ENCODE measurements around the gene C1RL.

Gene C1RL

GRCh38 chr12:7093486-7093885 lies 15.5 kb downstream of the C1RL start:
- TF ChIP-seq, protein P1, sequence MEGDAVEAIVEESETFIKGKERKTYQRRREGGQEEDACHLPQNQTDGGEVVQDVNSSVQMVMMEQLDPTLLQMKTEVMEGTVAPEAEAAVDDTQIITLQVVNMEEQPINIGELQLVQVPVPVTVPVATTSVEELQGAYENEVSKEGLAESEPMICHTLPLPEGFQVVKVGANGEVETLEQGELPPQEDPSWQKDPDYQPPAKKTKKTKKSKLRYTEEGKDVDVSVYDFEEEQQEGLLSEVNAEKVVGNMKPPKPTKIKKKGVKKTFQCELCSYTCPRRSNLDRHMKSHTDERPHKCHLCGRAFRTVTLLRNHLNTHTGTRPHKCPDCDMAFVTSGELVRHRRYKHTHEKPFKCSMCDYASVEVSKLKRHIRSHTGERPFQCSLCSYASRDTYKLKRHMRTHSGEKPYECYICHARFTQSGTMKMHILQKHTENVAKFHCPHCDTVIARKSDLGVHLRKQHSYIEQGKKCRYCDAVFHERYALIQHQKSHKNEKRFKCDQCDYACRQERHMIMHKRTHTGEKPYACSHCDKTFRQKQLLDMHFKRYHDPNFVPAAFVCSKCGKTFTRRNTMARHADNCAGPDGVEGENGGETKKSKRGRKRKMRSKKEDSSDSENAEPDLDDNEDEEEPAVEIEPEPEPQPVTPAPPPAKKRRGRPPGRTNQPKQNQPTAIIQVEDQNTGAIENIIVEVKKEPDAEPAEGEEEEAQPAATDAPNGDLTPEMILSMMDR (IDR thresholded peaks at IDR 0.05; ENCODE audit: insufficient read depth, low read length), result no peak
- TF ChIP-seq, protein P2, sequence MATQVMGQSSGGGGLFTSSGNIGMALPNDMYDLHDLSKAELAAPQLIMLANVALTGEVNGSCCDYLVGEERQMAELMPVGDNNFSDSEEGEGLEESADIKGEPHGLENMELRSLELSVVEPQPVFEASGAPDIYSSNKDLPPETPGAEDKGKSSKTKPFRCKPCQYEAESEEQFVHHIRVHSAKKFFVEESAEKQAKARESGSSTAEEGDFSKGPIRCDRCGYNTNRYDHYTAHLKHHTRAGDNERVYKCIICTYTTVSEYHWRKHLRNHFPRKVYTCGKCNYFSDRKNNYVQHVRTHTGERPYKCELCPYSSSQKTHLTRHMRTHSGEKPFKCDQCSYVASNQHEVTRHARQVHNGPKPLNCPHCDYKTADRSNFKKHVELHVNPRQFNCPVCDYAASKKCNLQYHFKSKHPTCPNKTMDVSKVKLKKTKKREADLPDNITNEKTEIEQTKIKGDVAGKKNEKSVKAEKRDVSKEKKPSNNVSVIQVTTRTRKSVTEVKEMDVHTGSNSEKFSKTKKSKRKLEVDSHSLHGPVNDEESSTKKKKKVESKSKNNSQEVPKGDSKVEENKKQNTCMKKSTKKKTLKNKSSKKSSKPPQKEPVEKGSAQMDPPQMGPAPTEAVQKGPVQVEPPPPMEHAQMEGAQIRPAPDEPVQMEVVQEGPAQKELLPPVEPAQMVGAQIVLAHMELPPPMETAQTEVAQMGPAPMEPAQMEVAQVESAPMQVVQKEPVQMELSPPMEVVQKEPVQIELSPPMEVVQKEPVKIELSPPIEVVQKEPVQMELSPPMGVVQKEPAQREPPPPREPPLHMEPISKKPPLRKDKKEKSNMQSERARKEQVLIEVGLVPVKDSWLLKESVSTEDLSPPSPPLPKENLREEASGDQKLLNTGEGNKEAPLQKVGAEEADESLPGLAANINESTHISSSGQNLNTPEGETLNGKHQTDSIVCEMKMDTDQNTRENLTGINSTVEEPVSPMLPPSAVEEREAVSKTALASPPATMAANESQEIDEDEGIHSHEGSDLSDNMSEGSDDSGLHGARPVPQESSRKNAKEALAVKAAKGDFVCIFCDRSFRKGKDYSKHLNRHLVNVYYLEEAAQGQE (IDR thresholded peaks at IDR 0.05; ENCODE audit: insufficient replicate concordance, low read depth), result no peak
- TF ChIP-seq POLR2AphosphoS5 (IDR thresholded peaks at IDR 0.05; ENCODE audit: low read depth) (no peak), SPI1 (IDR thresholded peaks at IDR 0.05; ENCODE audit: borderline replicate concordance, low read depth) (no peak), GABPA (IDR thresholded peaks at IDR 0.05; ENCODE audit: low read depth) (no peak)
- H3K27me3 ChIP-seq (ENCODE audit: insufficient read depth, poor library complexity, severe bottlenecking), result no peaks in the 10 kb centered on the region
- no peak overlapping the region for H3K27ac ChIP-seq (replicated peaks)
- no peak for DNase-seq (ENCODE audit: low read depth in 1 of 2, low spot score in 1 of 2)
- H3K4me3 ChIP-seq (replicated peaks; ENCODE audit: insufficient read depth, low read length), result no peak overlapping the region

DNA sequence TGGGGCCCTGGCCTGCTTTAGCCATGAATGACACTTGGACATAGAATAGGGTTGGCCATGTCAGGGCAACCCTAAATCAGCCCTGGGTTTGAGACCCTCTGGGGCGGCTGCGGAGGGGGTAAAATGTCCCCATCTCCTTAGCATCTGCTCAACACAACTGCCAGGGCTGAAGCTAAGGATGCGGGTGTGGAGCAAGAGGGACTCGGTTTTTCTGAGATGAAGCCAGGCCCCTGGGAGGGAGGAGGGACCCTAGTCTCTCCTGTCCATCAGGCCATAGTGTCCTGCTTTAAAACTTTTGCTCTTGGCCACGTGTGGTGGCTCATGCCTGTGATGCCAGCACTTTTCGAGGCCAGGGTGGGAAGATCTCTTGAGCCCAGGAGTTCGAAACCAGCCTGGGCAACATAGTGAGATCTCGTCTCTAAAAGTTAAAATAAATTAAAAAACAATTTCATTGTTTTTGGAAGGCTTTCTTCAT lies 16.0 kb downstream of the C1RL start:
- Histone ChIP-seq H3K4me3 (replicated peaks; ENCODE audit: insufficient read depth, low read length) (no peak overlapping the region), H3K27me3 (ENCODE audit: insufficient read depth, poor library complexity, severe bottlenecking) (no peaks in the 10 kb centered on the region), H3K27ac (replicated peaks) (no peak overlapping the region)
- no peak for DNase-seq (ENCODE audit: low read depth in 1 of 2, low spot score in 1 of 2)
- TF ChIP-seq POLR2AphosphoS5 (IDR thresholded peaks at IDR 0.05; ENCODE audit: low read depth) (no peak), GABPA (IDR thresholded peaks at IDR 0.05; ENCODE audit: low read depth) (no peak), SPI1 (IDR thresholded peaks at IDR 0.05; ENCODE audit: borderline replicate concordance, low read depth) (no peak)
- TF ChIP-seq, protein P2 (IDR thresholded peaks at IDR 0.05; ENCODE audit: insufficient replicate concordance, low read depth), result no peak
- TF ChIP-seq, protein P1 (IDR thresholded peaks at IDR 0.05; ENCODE audit: insufficient read depth, low read length), result no peak

DNA sequence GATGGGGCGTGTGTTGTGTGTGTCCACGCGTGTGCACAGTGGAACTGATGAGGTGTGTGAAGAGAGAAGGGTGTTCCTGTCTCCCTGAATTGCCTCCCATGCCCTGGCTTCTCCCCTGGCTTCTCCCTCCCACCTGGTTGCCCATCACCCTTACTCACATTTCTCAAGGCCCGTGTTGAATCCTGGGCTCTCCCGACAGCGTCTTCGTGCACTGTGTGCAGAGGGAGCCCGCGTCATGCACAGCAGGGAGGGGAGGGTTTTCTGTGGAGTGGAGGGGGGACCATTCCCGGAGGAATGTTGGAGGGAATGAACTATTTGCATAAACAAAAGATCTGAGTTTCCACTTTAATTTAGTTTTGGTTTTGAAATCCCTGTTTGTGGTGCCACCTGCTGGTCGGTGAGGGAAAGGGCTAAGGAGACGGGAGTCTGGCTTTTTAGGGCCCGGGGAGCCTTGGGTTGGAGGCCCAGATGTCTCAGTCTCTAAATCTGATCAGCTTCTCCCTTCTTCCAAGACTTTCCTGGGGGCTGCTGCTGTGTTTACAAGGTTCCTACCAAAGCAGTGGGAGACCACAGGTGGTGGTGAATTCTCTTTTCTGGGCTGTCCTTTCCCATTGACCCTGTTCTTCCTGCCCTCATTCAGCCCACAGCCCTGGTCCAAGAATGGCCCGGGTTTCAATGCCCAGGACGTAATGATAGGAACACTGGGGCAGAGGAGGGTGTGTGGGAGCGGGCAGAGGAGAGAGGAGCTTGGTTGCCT lies 16.6 kb downstream of the C1RL start, which contains the start of gene C1R:
TSS of gene C1R (minus strand) at position 217 of the 757 bp plus-strand sequence. CDS start at position 160, 57 bp downstream.
- TF ChIP-seq SPI1 (IDR thresholded peaks at IDR 0.05; ENCODE audit: borderline replicate concordance, low read depth), result no peak
- TF ChIP-seq, protein P1 (IDR thresholded peaks at IDR 0.05; ENCODE audit: insufficient read depth, low read length), result peak; percentile 86
- Histone ChIP-seq H3K27ac (replicated peaks) (no peak within 1 kb of the TSS), H3K4me3 (replicated peaks; ENCODE audit: insufficient read depth, low read length) (peak within 1 kb of the TSS; percentile 13; the same call in 1 of the 2 replicates), H3K27me3 (ENCODE audit: insufficient read depth, poor library complexity, severe bottlenecking) (no peaks in the 10 kb centered on the region)
- peak in 1 of 2 experiments; percentile 44 for DNase-seq (ENCODE audit: low read depth in 1 of 2, low spot score in 1 of 2)

Measured in HL-60 (cell line).